Ovary (tissue), 9 donors: ENCODE data around the gene SSUH2. TPM values are rescaled to one million over a fixed set of nuclear protein-coding genes. Genes with fewer than 3 reads are reported as not detected.

Source experiments
- DNase-seq, 5 donors: peaks; one replicate each; pipeline ENCODE4 v3.0.0-alpha.2; 2019 to 2020
- H3K27ac ChIP-seq, 2 donors: fragments of 200-600 bp; one replicate each; pipeline versions ENCODE4 v1.5.1 to v1.8.0; 2019 to 2022
- H3K27me3 ChIP-seq: fragments of 200-600 bp; one replicate; pipeline ENCODE4 v1.8.0; 2022
- H3K36me3 ChIP-seq: fragments of 200-600 bp; sonication (generic); one replicate; pipeline ENCODE4 v1.5.1; 2019
- H3K4me1 ChIP-seq: one replicate; pipeline ENCODE4 v1.8.1; 2013; ENCODE audit warnings: mild to moderate bottlenecking, moderate library complexity; ENCODE audit not compliant: insufficient read depth
- H3K4me3 ChIP-seq: fragments of 200-600 bp; sonication (generic); one replicate; pipeline ENCODE4 v1.5.1; 2017
- H3K9me3 ChIP-seq, 2 donors: fragments of 200-600 bp in 1 of 2; sonication (generic) in 1 of 2; one replicate each; pipeline versions ENCODE4 v1.5.1 to v1.8.1; 2013 to 2019; ENCODE audit warnings: mild to moderate bottlenecking in 1 of 2, moderate library complexity in 1 of 2
- EP300 ChIP-seq: sonication (generic); formaldehyde crosslinking; IDR thresholded peaks from one replicate; pipeline ENCODE4 v1.6.1; 2017; ENCODE audit warnings: antibody characterized with exemption
- POLR2A ChIP-seq: fragments of 450-650 bp; IDR thresholded peaks from one replicate; pipeline ENCODE4 v1.6.1; 2017; ENCODE audit warnings: antibody characterized with exemption, mild to moderate bottlenecking, moderate library complexity
- WGBS, 3 donors: extraction: QIAGEN DNeasy Blood & Tissue Kit in 1 of 3; methylation state at CpG; one replicate each; pipeline versions ENCODE4 v1.1.5 to v1.1.7; 2013 to 2017; 5-methylcytosine and 5-hydroxymethylcytosine counted together
- intact Hi-C, 4 donors: fragments of 100-400 bp; cut with DNase I; formaldehyde crosslinking; loops; one replicate each; pipeline versions ENCODE4 v1.11.0 to v1.15.1; 2022 to 2023
- polyA plus RNA-seq, 2 donors: library from polyadenylated mRNA; stranded (reverse); fragments of 200-250 nt in 1 of 2; fragments of 350-450 nt in 1 of 2; fragmentation: Illumina TruSeq in 1 of 2; extraction: RNeasy Lipid Tissue Mini Kit (QIAGEN cat#74804) in 1 of 2; gene quantifications; one replicate each; pipeline ENCODE4 v1.2.3, GENCODE V29; 2013 to 2014
- total RNA-seq, 7 donors: library from RNA; depleted of rRNA in 2 of 7; stranded (reverse); fragments of >200 nt in 2 of 7; fragmentation: NEBNext Ultra II Directional in 3 of 7; extraction: Animal tissue kit (Norgen Biotek cat#: 25700) in 3 of 7; gene quantifications; one replicate each; pipeline versions ENCODE4 v1.1.0 to v1.2.4, GENCODE V29; 2016 to 2023
- TF ChIP-seq, protein P1 (sequence below), 3 donors: fragments of 450-650 bp in 2 of 3; fragments of 200-600 bp in 1 of 3; IDR thresholded peaks; one replicate each; pipeline versions ENCODE4 v1.5.1 to v1.8.0; 2016 to 2022; ENCODE audit warnings: antibody characterized with exemption in 3 of 3, mild to moderate bottlenecking in 1 of 3
- donor health status: DM: no; HTN: no; CAD: no; lungs with moderate emphysema.
- donor health status: DM: no; HTN: no; CAD: no.
- donor health status: Bipolar disorder and iron deficiency.
- donor health status: DM: yes; HTN: yes; CAD: no.
- donor health status: DM: no; HTN: no; CAD: no.
- donor health status: DM: yes; HTN: yes; CAD: no.

Gene SSUH2
- total and polyA plus RNA-seq, 9 donors, result 0.27 to 1.6 (median 0.63) TPM; not detected in 1

DNA sequence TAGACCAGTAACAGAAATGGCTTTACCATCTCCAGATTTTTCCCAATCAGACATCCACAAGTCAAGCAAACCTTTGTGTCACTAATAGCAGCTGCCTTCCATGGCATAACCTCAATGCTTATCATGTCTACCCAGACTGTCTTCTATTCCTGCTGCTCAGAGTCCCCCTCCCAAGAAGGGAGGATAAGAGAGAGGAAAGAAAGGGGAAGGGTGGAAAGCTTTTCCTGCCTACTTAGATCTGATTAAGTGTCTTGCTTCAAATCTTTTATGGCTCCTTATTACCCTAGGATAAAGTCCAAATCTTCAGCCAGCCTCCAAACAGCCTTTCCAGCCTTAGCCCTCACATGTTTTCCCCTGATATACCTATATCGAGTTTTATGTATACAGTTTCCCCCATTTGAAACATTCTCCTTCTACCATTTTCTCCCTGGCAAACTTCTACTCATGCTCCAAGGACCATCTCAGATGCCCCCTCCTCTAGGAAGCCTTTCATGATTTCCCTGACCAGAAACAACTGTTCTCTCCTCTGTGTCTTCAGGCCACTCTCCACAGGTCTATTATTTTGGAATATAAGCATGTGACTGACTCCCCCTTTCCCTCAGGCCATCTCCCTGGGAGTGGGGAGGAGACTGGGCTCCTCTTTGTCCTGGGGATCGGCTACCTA is 7.9 kb upstream of the SSUH2 start:
- WGBS, 3 donors, result 90 to 94% (median 90%) methylated on average over 2 of the region's 2 CpGs
- TF ChIP-seq POLR2A (no peak), EP300 (no peak)
- TF ChIP-seq, protein P1, sequence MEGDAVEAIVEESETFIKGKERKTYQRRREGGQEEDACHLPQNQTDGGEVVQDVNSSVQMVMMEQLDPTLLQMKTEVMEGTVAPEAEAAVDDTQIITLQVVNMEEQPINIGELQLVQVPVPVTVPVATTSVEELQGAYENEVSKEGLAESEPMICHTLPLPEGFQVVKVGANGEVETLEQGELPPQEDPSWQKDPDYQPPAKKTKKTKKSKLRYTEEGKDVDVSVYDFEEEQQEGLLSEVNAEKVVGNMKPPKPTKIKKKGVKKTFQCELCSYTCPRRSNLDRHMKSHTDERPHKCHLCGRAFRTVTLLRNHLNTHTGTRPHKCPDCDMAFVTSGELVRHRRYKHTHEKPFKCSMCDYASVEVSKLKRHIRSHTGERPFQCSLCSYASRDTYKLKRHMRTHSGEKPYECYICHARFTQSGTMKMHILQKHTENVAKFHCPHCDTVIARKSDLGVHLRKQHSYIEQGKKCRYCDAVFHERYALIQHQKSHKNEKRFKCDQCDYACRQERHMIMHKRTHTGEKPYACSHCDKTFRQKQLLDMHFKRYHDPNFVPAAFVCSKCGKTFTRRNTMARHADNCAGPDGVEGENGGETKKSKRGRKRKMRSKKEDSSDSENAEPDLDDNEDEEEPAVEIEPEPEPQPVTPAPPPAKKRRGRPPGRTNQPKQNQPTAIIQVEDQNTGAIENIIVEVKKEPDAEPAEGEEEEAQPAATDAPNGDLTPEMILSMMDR (IDR thresholded peaks at IDR 0.05), result no peak
- intact Hi-C loops, result no loop called here

DNA sequence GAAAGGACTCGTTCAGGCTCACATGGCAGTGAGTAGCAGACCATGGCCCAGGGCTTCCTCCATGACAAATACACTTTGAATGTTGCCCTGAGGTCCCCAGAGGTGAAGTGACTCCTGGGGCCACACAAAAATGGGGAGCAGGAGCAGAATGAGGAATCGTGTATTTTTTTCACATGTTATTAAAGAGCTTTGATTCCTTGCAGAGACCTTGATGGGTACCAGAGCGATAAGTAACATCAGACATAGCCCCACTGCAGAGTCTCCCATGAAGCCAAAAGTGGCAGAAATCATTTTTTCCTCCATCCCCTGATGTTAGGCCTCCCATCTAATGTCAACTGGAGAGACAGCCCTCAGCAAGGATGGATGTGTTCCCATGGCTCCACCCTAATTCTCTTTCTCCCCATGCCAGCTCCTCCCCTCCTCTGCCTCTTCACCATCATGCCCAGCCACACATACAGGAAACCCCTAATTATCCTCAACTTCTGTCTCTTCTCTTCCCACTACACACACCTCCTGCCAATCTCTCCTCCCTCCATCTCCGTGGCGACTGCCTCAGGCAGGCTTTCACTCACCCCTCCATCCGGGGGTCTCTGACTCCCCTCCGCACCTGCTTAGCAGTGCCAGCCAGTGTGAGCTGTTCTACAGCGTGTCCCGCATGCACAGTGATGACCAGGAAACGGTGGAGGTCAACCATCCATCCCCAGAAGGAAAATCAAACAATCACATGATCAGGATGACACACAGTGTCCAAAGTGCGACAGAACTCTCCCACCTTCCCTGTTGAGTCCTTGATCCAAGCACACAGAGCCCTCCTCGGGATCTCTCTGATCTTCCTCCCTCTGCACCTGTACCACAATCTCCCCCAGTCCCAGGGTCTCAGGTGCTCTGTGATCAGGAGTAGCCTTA is 7.1 kb upstream of the SSUH2 start:
- intact Hi-C loops, result no loop called here
- no peaks in the 10 kb centered on the region for H3K4me1 ChIP-seq
- H3K4me3 ChIP-seq, result no peak overlapping the region
- H3K27ac ChIP-seq, result no peak overlapping the region
- TF ChIP-seq EP300 (no peak), POLR2A (no peak)
- TF ChIP-seq, protein P1 (IDR thresholded peaks at IDR 0.05), result no peak
- no peaks in the 10 kb centered on the region for H3K36me3 ChIP-seq
- DNase-seq, result no peak
- no peaks in the 10 kb centered on the region for H3K9me3 ChIP-seq
- H3K27me3 ChIP-seq, result no peaks in the 10 kb centered on the region
- WGBS, 3 donors, result 74 to 82% (median 77%) methylated on average over 12 of the region's 12 CpGs

More for the DNA sequence above, 7.9 kb upstream of the SSUH2 start:
- Histone ChIP-seq H3K9me3 (no peaks in the 10 kb centered on the region), H3K4me3 (no peak overlapping the region), H3K27ac (no peak overlapping the region), H3K27me3 (no peaks in the 10 kb centered on the region), H3K36me3 (no peaks in the 10 kb centered on the region), H3K4me1 (no peaks in the 10 kb centered on the region)
- DNase-seq, result no peak

DNA sequence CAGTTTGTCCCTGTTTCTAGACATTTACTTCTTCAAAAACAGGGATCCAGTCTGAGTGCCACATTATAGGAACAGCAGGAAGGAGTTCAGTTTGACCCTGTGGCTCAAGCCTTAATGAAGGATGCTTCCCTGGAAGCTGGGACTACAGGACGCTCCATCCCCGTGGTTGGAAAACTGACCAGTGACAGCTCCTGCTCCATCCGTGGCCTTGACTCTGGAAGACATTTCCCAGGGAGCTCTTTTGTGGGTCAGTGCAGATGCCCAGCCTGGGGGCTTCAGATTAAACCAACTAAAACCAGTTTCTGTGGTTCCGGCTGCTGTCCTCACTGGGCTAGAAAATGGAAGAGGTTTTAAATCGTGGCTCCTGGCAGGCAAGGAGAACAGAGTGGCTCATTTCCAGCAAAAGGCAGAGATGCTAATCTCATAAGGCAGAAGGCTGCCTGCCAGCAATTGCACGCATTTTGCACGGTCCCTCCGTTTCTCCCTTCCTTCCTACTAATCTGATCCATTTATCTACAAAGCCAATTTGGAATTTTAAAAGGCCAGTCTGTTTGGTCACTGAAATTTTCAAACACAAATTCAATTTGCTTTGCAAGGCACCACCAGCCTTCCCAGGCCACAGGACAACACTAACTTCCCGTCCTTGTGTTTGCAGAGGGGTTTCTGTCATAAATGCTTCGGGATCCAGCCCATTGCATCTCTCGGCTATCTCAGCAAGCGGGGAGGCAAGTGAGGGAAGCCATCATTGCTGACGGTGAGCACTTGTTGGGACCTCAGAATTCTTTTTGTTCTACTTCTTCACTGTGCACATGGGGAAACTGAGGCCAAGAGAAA is 6.2 kb upstream of the SSUH2 start:
- Histone ChIP-seq H3K4me1 (no peaks in the 10 kb centered on the region), H3K27me3 (no peaks in the 10 kb centered on the region), H3K4me3 (no peak overlapping the region), H3K27ac (no peak overlapping the region), H3K9me3 (no peaks in the 10 kb centered on the region), H3K36me3 (no peaks in the 10 kb centered on the region)
- 68 to 74% (median 71%) methylated on average over 13 of the region's 13 CpGs for WGBS, 3 donors
- DNase-seq, result no peak
- intact Hi-C loops, result no loop called here
- TF ChIP-seq EP300, result no peak
- no peak for TF ChIP-seq POLR2A
- TF ChIP-seq, protein P1 (IDR thresholded peaks at IDR 0.05), result no peak

DNA sequence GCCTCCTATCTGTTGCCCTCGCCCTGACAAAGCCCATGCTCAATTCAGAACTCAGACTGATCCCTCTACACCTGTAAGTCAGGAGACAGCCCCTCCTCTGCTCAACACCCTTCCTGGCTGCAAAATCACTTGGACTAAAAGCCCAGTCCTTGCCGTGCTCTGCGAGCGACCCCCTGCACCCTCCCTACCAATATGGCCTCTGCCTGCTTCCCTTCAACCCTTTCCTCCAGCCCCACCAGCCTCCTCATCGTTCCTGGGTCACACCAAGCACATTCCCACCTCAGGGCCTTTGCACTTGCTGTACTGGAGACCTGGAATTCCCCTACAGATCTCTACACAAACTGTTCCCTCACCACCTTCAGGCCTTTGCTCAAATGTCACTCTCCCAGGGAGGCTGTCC is 5.2 kb upstream of the SSUH2 start:
- DNase-seq, result no peak
- Histone ChIP-seq H3K4me1 (no peaks in the 10 kb centered on the region), H3K27me3 (no peaks in the 10 kb centered on the region), H3K36me3 (no peaks in the 10 kb centered on the region), H3K27ac (no peak overlapping the region), H3K9me3 (no peaks in the 10 kb centered on the region), H3K4me3 (no peak overlapping the region)
- intact Hi-C loops, result no loop called here
- TF ChIP-seq EP300 (no peak), POLR2A (no peak)
- TF ChIP-seq, protein P1 (IDR thresholded peaks at IDR 0.05), result no peak
- 78 to 87% (median 79%) methylated on average over 5 of the region's 5 CpGs for WGBS, 3 donors
